GM19463 (cell line): ENCODE measurements around the gene TSPEAR.

Experiments
- ATAC-seq: cut with Tn5 transposase; IDR thresholded peaks from one replicate; pipeline ENCODE4 v1.9.1; 2021; ENCODE audit warnings: mild to moderate bottlenecking, moderate library complexity; ENCODE audit not compliant: unreplicated experiment

The TSPEAR gene

GRCh38 chr21:44741921-44742320 lies 30.5 kb upstream of the TSPEAR start:
- no peak for ATAC-seq

DNA sequence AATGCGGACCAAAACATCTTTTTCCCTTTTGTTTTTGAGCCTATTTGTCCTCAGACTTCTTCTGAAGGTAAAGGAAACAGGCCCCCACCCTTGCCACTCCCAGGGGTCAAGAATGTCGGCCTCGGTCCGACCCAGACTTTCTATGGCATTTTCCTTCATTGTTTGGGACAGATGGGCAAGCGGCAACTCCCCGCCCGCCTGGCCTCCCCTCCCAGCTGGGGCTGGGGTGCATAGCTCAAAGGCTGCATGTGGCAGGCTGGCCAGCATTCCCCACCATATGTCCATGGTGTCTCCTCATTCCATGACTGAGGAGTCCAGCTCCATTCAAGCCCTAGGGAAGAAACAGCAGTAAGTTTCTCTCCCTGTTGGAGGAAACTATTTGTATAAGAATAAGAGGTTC lies 29.4 kb upstream of the TSPEAR start:
- ATAC-seq: no peak

DNA sequence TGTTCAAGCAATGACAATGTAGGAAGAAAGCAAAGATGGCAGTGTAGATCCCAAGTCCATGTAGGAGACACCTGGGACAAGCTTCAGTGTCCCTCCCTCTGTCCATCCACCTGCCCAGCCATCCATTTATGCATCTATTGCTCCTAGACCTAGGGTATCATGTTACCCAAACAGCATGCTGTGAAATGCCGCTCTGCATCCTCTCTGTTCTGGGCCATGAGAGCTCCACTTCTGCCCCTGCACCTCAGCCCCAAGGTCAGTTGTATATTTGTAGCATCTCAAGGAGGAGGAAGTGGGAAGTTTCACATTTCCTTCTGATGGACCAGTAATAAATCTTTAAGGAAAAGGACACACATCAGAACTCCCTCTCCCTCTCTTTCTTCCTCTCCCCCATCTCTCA lies 27.9 kb upstream of the TSPEAR start:
- no peak for ATAC-seq

DNA sequence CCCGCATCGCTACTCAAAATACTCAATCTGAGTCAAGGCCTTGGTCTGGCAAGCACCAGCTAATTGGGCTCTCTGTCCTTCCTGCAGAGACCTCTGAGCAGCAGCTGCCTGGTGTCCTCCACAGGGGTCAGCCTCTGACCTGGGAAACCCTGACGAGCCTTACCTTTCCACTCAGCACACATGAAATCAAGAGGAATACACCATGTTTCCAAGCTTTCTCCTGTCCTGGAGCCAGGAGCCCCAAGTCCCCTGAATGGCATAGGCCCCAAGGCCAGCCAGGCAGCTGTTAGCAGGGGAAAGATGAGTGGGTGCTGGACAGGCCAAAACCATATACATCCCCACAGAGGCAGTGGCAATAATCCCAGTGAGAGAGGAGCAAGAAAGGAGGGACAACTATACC lies 27.2 kb upstream of the TSPEAR start:
- no peak for ATAC-seq

- ATAC-seq: no peak
Measured at GRCh38 chr21:44737706-44738354, 26.5 kb upstream of the TSPEAR start.

- ATAC-seq: no peak
Measured at GRCh38 chr21:44736291-44737004, 25.1 kb upstream of the TSPEAR start.

DNA sequence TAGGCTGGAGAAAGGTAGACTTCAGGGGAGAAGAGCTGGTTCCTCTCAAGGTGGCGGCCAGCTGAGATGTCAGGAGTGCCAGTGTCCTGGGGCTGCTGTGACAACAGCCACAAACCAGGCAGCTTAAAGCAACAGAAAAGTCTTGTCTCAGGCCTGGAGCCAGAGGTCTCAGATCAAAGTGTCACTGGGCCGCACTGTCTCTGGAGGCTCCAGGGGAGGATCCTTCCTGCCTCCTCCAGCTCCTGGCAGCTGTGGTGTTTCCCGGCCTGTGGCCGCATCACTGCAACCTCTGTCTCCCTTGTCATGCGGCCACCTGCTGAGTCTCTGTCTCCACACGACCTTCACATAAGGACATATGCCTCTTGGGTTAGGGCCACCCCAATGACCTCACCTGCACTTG lies 24.4 kb upstream of the TSPEAR start:
- ATAC-seq: no peak

DNA sequence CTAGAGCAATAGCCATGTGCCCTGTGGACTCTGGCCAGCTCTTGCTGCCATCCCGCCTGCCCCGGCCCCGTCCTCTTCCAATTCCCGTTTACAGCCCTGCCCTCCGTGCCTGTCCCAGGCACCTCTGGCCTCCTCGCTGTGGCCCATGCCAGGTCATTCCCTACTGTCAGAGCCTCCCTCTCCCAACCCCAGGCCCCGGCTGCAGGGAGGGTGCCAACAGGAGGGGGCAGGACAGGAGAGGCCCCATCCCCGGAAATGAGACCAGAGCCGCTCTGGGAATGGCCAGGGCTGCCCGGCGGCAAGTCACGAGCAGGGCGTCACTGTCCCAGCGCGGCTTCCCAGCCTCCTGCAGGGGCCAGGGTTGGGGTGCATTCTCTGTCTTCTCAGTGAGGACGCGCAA lies 23.5 kb upstream of the TSPEAR start:
- no peak for ATAC-seq

DNA sequence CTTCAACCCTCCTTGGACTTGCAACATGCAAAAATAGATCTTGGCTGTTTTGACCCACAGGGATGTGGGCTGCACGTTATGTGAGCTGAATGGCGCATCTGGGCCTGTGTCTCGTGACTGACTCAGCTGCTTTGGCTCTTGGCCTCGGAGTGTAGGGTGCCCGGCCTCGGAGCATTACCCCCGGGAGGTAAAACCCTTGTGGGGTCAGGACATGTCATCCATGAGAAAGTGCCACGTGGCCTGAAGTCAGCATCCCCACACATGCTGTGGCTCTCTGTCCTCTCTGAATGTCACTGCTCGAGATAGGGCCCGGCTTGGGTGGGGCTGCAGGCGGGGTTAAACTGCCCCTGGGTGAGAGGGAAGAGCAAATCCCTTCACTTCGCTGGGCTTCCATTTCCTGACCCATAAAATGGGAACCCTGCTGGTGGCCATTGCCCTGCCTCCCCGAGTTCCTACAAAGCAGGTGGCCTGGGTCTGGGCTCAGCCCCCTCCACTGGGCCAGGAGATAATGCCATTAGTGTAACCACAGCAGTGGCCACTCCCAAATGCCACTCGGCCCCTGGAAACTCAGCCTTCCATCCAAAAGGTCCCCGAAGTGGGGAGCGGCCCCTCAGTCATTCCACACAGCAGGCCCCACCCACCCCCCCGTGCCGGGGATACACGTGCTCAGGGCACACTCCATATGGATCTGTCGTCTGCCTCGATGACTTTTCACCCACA lies 22.8 kb upstream of the TSPEAR start:
- ATAC-seq: no peak

DNA sequence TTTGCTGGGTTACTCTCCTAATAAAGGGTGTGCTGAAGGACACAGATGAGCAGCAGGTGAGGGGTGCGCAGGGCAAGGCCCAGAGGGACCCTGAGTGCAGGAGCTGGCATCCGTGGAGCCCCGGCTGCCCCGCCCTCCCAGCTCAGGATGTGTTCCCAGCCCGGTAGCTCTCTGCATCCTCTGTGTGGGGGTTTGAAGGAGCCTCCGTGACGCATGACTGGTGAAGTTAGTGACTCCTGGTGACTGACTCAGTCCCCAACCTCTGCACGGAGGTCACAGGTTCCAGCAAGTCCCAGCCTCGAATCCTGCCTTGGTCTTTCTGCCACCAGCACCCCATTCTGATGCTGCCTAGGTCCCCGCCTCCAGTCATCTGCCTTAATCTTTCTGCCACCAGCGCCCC lies 21.6 kb upstream of the TSPEAR start:
- ATAC-seq: no peak

DNA sequence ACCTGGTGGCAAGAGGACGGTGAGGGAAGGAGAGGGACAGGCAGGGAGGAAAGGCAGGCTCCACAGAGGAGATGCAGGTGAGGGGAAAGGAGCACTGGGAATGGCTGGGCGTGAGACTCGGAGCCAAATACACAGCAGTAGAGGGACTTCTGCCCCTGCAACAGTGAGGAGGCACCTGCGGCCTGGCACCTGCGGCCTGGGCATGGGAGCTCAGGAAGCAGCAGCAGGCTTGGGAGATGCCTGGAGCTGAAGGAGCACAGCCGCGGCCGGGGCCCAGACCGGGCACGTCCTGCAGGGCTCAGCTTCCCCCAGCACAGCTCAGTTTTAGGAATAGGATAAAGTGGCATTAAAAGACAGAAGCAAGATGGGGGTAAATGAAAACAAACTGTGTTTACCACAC lies 20.9 kb upstream of the TSPEAR start:
- ATAC-seq: no peak

- ATAC-seq: no peak
Measured at GRCh38 chr21:44730951-44731579, 19.7 kb upstream of the TSPEAR start.

DNA sequence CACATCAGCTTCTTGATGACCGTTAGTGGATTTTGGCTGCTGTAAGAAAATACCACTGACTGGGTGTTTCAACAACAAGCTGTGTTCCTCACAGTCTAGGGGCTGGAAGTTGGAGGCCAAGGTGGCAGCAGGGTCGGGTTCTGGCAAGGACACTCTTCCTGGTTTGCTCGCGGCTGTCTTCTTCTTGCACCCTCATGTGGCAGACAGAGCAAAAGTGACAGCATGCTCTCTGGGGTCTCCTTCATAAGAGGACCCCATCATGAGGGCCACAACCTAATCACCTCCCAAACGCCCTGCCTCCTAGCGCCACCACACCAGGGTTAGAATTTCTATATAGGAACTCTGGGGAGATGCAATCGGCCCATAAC lies 18.6 kb upstream of the TSPEAR start:
- no peak for ATAC-seq

DNA sequence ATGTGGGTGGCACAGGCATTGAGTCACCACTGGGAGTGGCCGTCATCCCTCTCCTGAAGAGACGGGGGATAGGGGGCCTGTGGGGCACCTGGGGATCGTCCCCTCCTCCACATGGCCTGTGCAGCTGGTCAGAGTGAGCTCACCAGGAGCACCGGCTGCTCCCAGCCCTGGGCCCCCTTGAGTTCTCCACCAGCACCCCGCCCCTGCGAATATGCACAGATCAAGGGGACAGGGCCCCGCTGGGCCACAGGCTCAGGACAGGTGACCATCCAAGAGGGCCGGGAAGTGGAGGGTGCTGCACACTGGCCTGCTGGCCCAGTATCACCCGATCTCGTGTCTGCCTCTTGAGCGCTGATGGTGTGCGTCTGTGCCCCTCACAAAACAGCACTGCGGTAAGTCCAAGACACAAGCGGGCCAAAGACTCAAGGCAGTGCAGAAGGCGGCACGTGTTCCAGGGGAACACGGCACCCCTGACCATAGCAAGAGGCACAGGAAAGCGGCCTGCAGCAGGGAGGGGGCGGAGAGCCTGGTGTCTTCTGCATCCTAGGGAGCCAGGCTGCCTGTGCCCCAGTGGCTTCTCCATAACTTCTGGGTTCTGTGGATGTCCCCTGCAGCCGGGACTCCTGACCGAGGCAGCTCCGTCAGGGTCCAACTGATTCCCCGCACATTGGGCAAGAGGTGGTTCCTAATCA lies 18.1 kb upstream of the TSPEAR start:
- ATAC-seq: no peak

GRCh38 chr21:44728716-44729115 lies 17.3 kb upstream of the TSPEAR start:
- ATAC-seq: no peak

GRCh38 chr21:44727757-44728156 lies 16.4 kb upstream of the TSPEAR start:
- ATAC-seq: no peak

DNA sequence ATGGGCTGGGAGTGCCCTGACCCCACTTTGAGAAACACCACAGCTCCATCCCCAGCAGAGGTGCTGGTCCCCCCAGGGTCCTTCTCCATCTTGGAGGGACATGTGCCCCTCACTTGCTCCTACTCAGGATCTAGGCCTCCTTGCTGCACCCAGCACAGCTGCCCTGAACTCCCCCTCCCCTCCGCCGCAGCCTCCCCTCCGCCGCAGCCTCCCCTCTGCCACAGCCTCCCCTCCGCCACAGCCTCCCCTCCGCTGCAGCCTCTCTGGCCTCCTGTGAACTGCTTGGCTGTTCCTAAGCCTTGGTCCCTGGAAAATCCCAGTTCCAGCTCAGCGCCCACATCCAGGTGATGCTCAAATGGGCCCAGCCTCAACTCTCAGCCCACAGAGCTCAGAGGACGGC lies 15.9 kb upstream of the TSPEAR start:
- ATAC-seq: no peak

- no peak for ATAC-seq
Measured at GRCh38 chr21:44726826-44727225, 15.5 kb upstream of the TSPEAR start.

DNA sequence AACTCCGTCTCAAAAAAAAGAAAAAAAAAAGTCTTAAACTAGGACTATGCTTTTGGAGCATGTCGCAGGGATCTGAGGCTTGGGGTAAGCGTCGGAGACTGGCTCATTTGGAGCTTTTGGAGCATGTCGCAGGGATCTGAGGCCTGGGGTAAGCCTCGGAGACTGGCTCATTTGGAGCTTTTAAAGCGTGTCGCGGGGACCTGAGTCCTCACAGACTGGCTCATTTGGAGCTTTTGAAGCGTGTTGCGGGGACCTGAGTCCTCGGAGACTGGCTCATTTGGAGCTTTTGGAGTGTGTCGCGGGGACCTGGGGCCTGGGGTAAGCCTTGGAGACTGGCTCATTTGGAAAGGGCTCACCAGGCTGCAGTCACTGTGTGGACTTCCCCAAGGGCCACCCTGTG lies 13.6 kb upstream of the TSPEAR start:
- no peak for ATAC-seq

DNA sequence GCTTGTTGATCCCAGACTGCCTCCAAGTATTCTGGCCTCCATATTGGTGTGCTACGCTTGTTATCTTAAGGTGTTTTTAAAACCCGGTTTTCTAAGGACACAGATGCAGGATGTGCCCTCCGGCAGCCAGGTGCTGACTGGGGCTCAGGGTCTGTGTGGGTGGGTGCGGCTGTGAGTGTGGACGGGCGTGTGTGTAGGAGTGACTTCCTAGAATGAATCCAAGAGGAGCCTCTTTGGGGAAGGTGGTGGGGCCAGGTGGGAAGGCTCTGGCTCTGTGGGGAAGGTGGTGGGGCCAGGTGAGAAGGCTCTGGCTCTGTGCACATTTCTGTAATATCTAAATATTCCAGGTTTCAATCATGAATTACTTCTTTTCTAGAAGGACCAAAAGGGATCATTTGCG lies 12.8 kb upstream of the TSPEAR start:
- no peak for ATAC-seq
